K562 (cell line): Measurements from ENCODE around the gene OTOP3. TPM values are rescaled to one million over a fixed set of nuclear protein-coding genes. Genes with fewer than 3 reads are reported as not detected.

Experiments used
- CBFB ChIP-seq: sonication (generic); formaldehyde crosslinking; IDR thresholded peaks from 2 replicates; pipeline ENCODE4 v1.4.0; 2020; ENCODE audit warnings: mild to moderate bottlenecking, missing genetic modification reagents
- CBX2 ChIP-seq: fragments of 200-600 bp; sonication (generic); IDR thresholded peaks from one replicate; pipeline ENCODE4 v1.6.1; 2012; ENCODE audit warnings: mild to moderate bottlenecking, low read length, inconsistent platforms; ENCODE audit not compliant: insufficient read depth, poor library complexity, severe bottlenecking
- CREM ChIP-seq: IDR thresholded peaks from 2 replicates; pipeline ENCODE4 v1.6.1; 2014; ENCODE audit warnings: antibody characterized with exemption, low read depth
- DACH1 ChIP-seq: fragments of 450-650 bp; IDR thresholded peaks from 2 replicates; pipeline ENCODE4 v1.6.1; 2018; ENCODE audit not compliant: partially characterized antibody
- E2F1 ChIP-seq: sonication (generic); formaldehyde crosslinking; IDR thresholded peaks from 2 replicates; pipeline ENCODE4 v1.8.1; 2023; ENCODE audit warnings: mild to moderate bottlenecking, missing genetic modification reagents, moderate library complexity
- FOSL1 ChIP-seq: fragments of 200-800 bp; sonication (Bioruptor generic); conservative IDR thresholded peaks from 2 replicates; pipeline ENCODE4 v1.6.1; 2016; ENCODE audit warnings: missing genetic modification characterization, missing compliant biosample characterization
- GATAD2B ChIP-seq: fragments of 450-650 bp; IDR thresholded peaks from 2 replicates; pipeline ENCODE4 v1.6.1; 2017; ENCODE audit warnings: mild to moderate bottlenecking, borderline replicate concordance
- HMG20A ChIP-seq: fragments of 450-650 bp; formaldehyde crosslinking; conservative IDR thresholded peaks from 2 replicates; pipeline ENCODE4 v1.4.0; 2020; ENCODE audit warnings: mild to moderate bottlenecking, mixed read lengths
- NR1H2 ChIP-seq: sonication (generic); formaldehyde crosslinking; IDR thresholded peaks from 2 replicates; pipeline ENCODE4 v1.4.0; 2020; ENCODE audit warnings: mild to moderate bottlenecking, missing genetic modification reagents
- PATZ1 ChIP-seq: fragments of 250-450 bp; sonication (Bioruptor Pico); IDR thresholded peaks from 2 replicates; pipeline ENCODE4 v1.5.0; 2020; ENCODE audit warnings: mild to moderate bottlenecking, borderline replicate concordance
- PML ChIP-seq: IDR thresholded peaks from 2 replicates; pipeline ENCODE4 v1.6.1; 2012; ENCODE audit warnings: low read length, inconsistent platforms
- RBBP5 ChIP-seq: fragments of 200-600 bp; sonication (generic); IDR thresholded peaks from 2 replicates; pipeline ENCODE4 v1.6.1; 2012; ENCODE audit warnings: borderline replicate concordance, mild to moderate bottlenecking, low read length, control low read depth, inconsistent platforms; ENCODE audit not compliant: insufficient read depth, poor library complexity, severe bottlenecking
- SIX5 ChIP-seq, 2 experiments: IDR thresholded peaks; 2 replicates each; pipeline ENCODE4 v1.6.1; 2011; ENCODE audit warnings: low read length in 2 of 2, borderline replicate concordance in 1 of 2, low read depth in 1 of 2, mild to moderate bottlenecking in 1 of 2, moderate library complexity in 1 of 2; ENCODE audit not compliant: insufficient read depth in 1 of 2
- ZBTB49 ChIP-seq: sonication (generic); formaldehyde crosslinking; IDR thresholded peaks from 2 replicates; pipeline ENCODE4 v1.8.0; 2022; ENCODE audit warnings: missing genetic modification reagents, mild to moderate bottlenecking, borderline replicate concordance
- ZC3H11A ChIP-seq: IDR thresholded peaks from 2 replicates; pipeline ENCODE4 v1.6.1; 2012; ENCODE audit warnings: low read depth, low read length, improper control_type of control experiment
- ZNF134 ChIP-seq: fragments of 250-450 bp; sonication (Bioruptor Pico); conservative IDR thresholded peaks from 2 replicates; pipeline ENCODE4 v1.4.0; 2020
- ZNF184 ChIP-seq: sonication (generic); formaldehyde crosslinking; IDR thresholded peaks from 2 replicates; pipeline ENCODE4 v1.5.0; 2020; ENCODE audit warnings: missing genetic modification reagents
- ZNF274 ChIP-seq: IDR thresholded peaks from 2 replicates; pipeline ENCODE4 v1.6.1; 2011; ENCODE audit warnings: low read depth, mild to moderate bottlenecking, low read length, moderate library complexity, borderline replicate concordance
- ZNF830 ChIP-seq: fragments of 250-450 bp; sonication (Bioruptor Pico); IDR thresholded peaks from 2 replicates; pipeline ENCODE4 v1.5.0; 2021; ENCODE audit warnings: mild to moderate bottlenecking
- polyA plus RNA-seq, 8 experiments: library from polyadenylated mRNA; depleted of rRNA in 4 of 8; stranded (reverse) in 5 of 8; unstranded in 3 of 8; fragments of >200 nt; fragmentation: Nextera tagmentation in 2 of 8; fragmentation: Illumina TruSeq in 1 of 8; extraction: Ambion mirVana in 2 of 8; extraction: Trizol in 1 of 8; gene quantifications; 2 replicates each; pipeline versions ENCODE4 v1.2.1 to v1.2.3, GENCODE V29; 2011 to 2014; ENCODE audit warnings: inconsistent platforms in 1 of 8, missing spikeins in 1 of 8
- total RNA-seq, 7 experiments: library from RNA; depleted of rRNA in 6 of 7; stranded (reverse); fragments of >200 nt in 6 of 7; fragmentation: Illumina TruSeq in 2 of 7; extraction: Trizol in 2 of 7; gene quantifications; 2 replicates each; pipeline versions ENCODE4 v1.2.1 to v1.2.3, GENCODE V29; 2011 to 2021; ENCODE audit warnings: low replicate concordance in 1 of 7
- TF ChIP-seq, protein P1 (sequence below): fragments of 450-650 bp; conservative IDR thresholded peaks from 2 replicates; pipeline ENCODE4 v1.6.1; 2016; ENCODE audit warnings: missing genetic modification characterization, low read depth, mild to moderate bottlenecking, control low read depth, missing compliant biosample characterization

OTOP3 gene
- total and polyA plus RNA-seq, 9 of the 15 experiments (the other 6 are each of a cell fraction or from before 2014, with no cell fraction given) = not detected

GRCh38 chr17:74987909-74988711 is 52.4 kb downstream of the OTOP3 start (continued):
- TF ChIP-seq ZBTB49 = no peak
- no peak for TF ChIP-seq DACH1
- no peak for TF ChIP-seq HMG20A
- no peak for TF ChIP-seq CBX2
- TF ChIP-seq, protein P1, sequence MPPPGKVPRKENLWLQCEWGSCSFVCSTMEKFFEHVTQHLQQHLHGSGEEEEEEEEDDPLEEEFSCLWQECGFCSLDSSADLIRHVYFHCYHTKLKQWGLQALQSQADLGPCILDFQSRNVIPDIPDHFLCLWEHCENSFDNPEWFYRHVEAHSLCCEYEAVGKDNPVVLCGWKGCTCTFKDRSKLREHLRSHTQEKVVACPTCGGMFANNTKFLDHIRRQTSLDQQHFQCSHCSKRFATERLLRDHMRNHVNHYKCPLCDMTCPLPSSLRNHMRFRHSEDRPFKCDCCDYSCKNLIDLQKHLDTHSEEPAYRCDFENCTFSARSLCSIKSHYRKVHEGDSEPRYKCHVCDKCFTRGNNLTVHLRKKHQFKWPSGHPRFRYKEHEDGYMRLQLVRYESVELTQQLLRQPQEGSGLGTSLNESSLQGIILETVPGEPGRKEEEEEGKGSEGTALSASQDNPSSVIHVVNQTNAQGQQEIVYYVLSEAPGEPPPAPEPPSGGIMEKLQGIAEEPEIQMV (tag) = peak; percentile 17; the same call in 1 of the 2 replicates
- TF ChIP-seq NR1H2 (CRISPR knock-in tag) = no peak
- no peak for TF ChIP-seq GATAD2B
- TF ChIP-seq PML = no peak
- TF ChIP-seq RBBP5 = peak; percentile 42
- TF ChIP-seq E2F1 (CRISPR knock-in tag) = no peak
- TF ChIP-seq ZNF134 = no peak
- TF ChIP-seq CBFB (CRISPR knock-in tag) = no peak
- no peak for TF ChIP-seq ZC3H11A
- TF ChIP-seq PATZ1 (CRISPR knock-in tag) = no peak
- TF ChIP-seq FOSL1 (tag) = 0 out of 2 replicates have a peak, but pooled peaks have one; percentile 16
- TF ChIP-seq CREM = peak; percentile 61; the same call in 1 of the 2 replicates
- TF ChIP-seq ZNF274 = no peak
- no peak for TF ChIP-seq ZNF830 (CRISPR knock-in tag)
- no peak for TF ChIP-seq ZNF184 (CRISPR knock-in tag)
- no peak for TF ChIP-seq SIX5 (IDR thresholded peaks at IDR 0.05; ENCODE audit: borderline replicate concordance in 1 of 2, insufficient read depth in 1 of 2, low read depth in 1 of 2, low read length in 2 of 2)
